Prostate gland (tissue), 2 donors: Measurements from ENCODE around the gene MEGF10. TPM values are rescaled to one million over a fixed set of nuclear protein-coding genes. Genes with fewer than 3 reads are reported as not detected.

Experiments used
- DNase-seq: peaks from one replicate; pipeline ENCODE4 v3.0.0-alpha.2; 2019; ENCODE audit warnings: low spot score
- H3K27ac ChIP-seq, 2 donors: fragments of 200-600 bp; sonication (generic); 2 replicates each; pipeline ENCODE4 v1.5.1; 2017 to 2019
- H3K27me3 ChIP-seq: fragments of 200-600 bp; sonication (generic); replicated peaks from 2 replicates; pipeline ENCODE4 v1.5.1; 2019; ENCODE audit not compliant: insufficient read depth
- H3K36me3 ChIP-seq, 2 donors: fragments of 200-600 bp; sonication (generic); 1 replicate in 1 of 2; 2 replicates in 1 of 2; pipeline versions ENCODE4 v1.5.1 to v1.8.1; 2017 to 2019
- H3K4me1 ChIP-seq: fragments of 200-600 bp; sonication (generic); replicated peaks from 2 replicates; pipeline ENCODE4 v1.5.1; 2019
- H3K4me3 ChIP-seq, 2 donors: fragments of 200-600 bp; sonication (generic); 2 replicates each; pipeline ENCODE4 v1.5.1; 2017 to 2019
- H3K9me3 ChIP-seq: fragments of 200-600 bp; sonication (generic); 2 replicates; pipeline ENCODE4 v1.5.1; 2017
- POLR2A ChIP-seq: fragments of 450-650 bp; IDR thresholded peaks from one replicate; pipeline ENCODE4 v1.6.1; 2016; ENCODE audit warnings: antibody characterized with exemption, mild to moderate bottlenecking
- POLR2AphosphoS5 ChIP-seq: sonication (generic); formaldehyde crosslinking; IDR thresholded peaks from one replicate; pipeline ENCODE4 v1.6.1; 2017; ENCODE audit warnings: antibody characterized with exemption
- WGBS: methylation state at CpG from one replicate; pipeline ENCODE4 v1.1.5; 2018; 5-methylcytosine and 5-hydroxymethylcytosine counted together
- intact Hi-C: fragments of 100-400 bp; cut with DNase I; formaldehyde crosslinking; loops from one replicate; pipeline ENCODE4 v1.14.2; 2022
- total RNA-seq, 2 donors: library from RNA; depleted of rRNA; stranded (reverse); fragments of >200 nt; gene quantifications; one replicate each; pipeline ENCODE4 v1.1.0, GENCODE V29; 2016
- TF ChIP-seq, protein P1 (sequence below), 4 experiments: fragments of 200-600 bp in 2 of 4; fragments of 450-650 bp in 2 of 4; sonication (generic) in 2 of 4; IDR thresholded peaks; 1 replicate in 3 of 4; 2 replicates in 1 of 4; pipeline ENCODE4 v1.5.1; 2016 to 2019; ENCODE audit warnings: antibody characterized with exemption in 4 of 4, mild to moderate bottlenecking in 2 of 4, moderate library complexity in 2 of 4

Gene MEGF10
- total RNA-seq, 2 donors from 2014 or later: 0.77 to 7.9 TPM

- Histone ChIP-seq H3K27ac (no peak overlapping the region), H3K4me3 (no peak overlapping the region), H3K27me3 (no peaks in the 10 kb centered on the region), H3K36me3 (no peaks in the 10 kb centered on the region), H3K9me3 (no peaks in the 10 kb centered on the region), H3K4me1 (no peaks in the 10 kb centered on the region)
- no peak for TF ChIP-seq POLR2A
- TF ChIP-seq, protein P1, sequence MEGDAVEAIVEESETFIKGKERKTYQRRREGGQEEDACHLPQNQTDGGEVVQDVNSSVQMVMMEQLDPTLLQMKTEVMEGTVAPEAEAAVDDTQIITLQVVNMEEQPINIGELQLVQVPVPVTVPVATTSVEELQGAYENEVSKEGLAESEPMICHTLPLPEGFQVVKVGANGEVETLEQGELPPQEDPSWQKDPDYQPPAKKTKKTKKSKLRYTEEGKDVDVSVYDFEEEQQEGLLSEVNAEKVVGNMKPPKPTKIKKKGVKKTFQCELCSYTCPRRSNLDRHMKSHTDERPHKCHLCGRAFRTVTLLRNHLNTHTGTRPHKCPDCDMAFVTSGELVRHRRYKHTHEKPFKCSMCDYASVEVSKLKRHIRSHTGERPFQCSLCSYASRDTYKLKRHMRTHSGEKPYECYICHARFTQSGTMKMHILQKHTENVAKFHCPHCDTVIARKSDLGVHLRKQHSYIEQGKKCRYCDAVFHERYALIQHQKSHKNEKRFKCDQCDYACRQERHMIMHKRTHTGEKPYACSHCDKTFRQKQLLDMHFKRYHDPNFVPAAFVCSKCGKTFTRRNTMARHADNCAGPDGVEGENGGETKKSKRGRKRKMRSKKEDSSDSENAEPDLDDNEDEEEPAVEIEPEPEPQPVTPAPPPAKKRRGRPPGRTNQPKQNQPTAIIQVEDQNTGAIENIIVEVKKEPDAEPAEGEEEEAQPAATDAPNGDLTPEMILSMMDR (IDR thresholded peaks at IDR 0.05): no peak
- no peak for TF ChIP-seq POLR2AphosphoS5
- DNase-seq: no peak
- intact Hi-C loops: no loop called here
- 94% methylated on average over 4 of the region's 4 CpGs for WGBS
These were observed 50.0 kb downstream of the MEGF10 start for GRCh38 chr5:127340606-127341005.

GRCh38 chr5:127342364-127342763 lies 51.8 kb downstream of the MEGF10 start:
- H3K4me3 ChIP-seq: no peak overlapping the region
- TF ChIP-seq, protein P1 (IDR thresholded peaks at IDR 0.05): no peak
- TF ChIP-seq POLR2A (no peak), POLR2AphosphoS5 (no peak)
- no peaks in the 10 kb centered on the region for H3K9me3 ChIP-seq
- no peak overlapping the region for H3K27ac ChIP-seq
- no peak for DNase-seq
- no peaks in the 10 kb centered on the region for H3K36me3 ChIP-seq
- WGBS: 95% methylated on average over 3 of the region's 3 CpGs
- intact Hi-C loops: no loop called here
- H3K27me3 ChIP-seq: no peaks in the 10 kb centered on the region
- no peaks in the 10 kb centered on the region for H3K4me1 ChIP-seq

DNA sequence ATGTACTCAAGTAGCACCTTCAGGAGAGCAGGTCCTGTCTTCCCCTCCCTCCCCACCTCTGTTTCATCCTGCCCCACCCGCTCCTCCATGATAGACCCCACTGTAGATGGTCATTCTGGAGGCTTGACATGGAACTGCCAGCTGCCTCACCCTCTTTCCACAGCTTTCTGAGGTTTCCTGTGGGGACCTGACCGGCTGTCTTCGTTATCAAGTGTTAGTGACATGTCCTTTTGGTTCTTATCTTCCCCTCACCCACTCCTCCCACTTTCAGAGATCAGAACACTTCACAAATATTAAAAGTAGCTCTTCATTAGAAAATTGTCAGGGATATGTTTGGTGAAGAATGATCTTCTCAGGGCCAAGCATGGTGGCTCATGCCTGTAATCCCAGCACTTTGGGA lies 52.7 kb downstream of the MEGF10 start:
- H3K9me3 ChIP-seq: no peaks in the 10 kb centered on the region
- intact Hi-C loops: no loop called here
- H3K27ac ChIP-seq: no peak overlapping the region
- no peaks in the 10 kb centered on the region for H3K4me1 ChIP-seq
- no peaks in the 10 kb centered on the region for H3K36me3 ChIP-seq
- 92% methylated on average over 3 of the region's 3 CpGs for WGBS
- no peak for TF ChIP-seq POLR2A
- TF ChIP-seq, protein P1 (IDR thresholded peaks at IDR 0.05): no peak
- no peak for TF ChIP-seq POLR2AphosphoS5
- H3K4me3 ChIP-seq: no peak overlapping the region
- no peak for DNase-seq
- H3K27me3 ChIP-seq: no peaks in the 10 kb centered on the region

DNA sequence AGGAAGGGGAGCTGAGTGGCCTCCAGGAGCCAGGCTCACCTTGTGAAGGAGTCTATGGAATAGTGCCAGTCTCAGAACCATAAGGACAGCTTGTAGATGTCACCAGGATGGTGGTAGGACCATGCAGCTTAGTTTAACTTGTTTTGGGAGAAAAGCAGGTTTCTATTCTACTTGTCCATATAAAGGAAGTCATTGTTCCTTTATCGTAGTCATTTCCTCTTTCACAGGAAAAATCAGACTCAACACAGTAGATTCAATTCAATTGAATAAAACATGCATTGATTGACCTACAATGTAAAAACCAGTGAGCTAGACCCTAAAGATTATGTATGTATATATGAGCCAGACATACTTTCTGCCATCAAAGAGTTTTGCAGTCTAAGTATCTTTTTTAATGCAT lies 53.3 kb downstream of the MEGF10 start:
- TF ChIP-seq POLR2A (no peak), POLR2AphosphoS5 (no peak)
- TF ChIP-seq, protein P1 (IDR thresholded peaks at IDR 0.05): no peak
- no peaks in the 10 kb centered on the region for H3K27me3 ChIP-seq
- no peak overlapping the region for H3K27ac ChIP-seq
- no peak overlapping the region for H3K4me3 ChIP-seq
- no peaks in the 10 kb centered on the region for H3K4me1 ChIP-seq
- no peak for DNase-seq
- no peaks in the 10 kb centered on the region for H3K36me3 ChIP-seq
- WGBS: 54% methylated on average over 1 of the region's 1 CpG
- intact Hi-C loops: no loop called here
- no peaks in the 10 kb centered on the region for H3K9me3 ChIP-seq

GRCh38 chr5:127344931-127345330 lies 54.3 kb downstream of the MEGF10 start:
- no peaks in the 10 kb centered on the region for H3K4me1 ChIP-seq
- H3K9me3 ChIP-seq: no peaks in the 10 kb centered on the region
- WGBS: 76% methylated on average over 3 of the region's 3 CpGs
- H3K4me3 ChIP-seq: no peak overlapping the region
- no peaks in the 10 kb centered on the region for H3K36me3 ChIP-seq
- no peaks in the 10 kb centered on the region for H3K27me3 ChIP-seq
- intact Hi-C loops: no loop called here
- no peak for DNase-seq
- no peak for TF ChIP-seq POLR2AphosphoS5
- TF ChIP-seq POLR2A: no peak
- TF ChIP-seq, protein P1 (IDR thresholded peaks at IDR 0.05): no peak
- no peak overlapping the region for H3K27ac ChIP-seq
